Small intestine (tissue), 7 donors: Measurements from ENCODE around the gene SGMS1. TPM values are rescaled to one million over a fixed set of nuclear protein-coding genes. Genes with fewer than 3 reads are reported as not detected.

ENCODE experiments used
- DNase-seq, 2 donors: peaks; one replicate each; pipeline versions ENCODE4 v3.0.0 to v3.0.0-alpha.2; 2013
- FAIRE-seq: peaks from 2 replicates; lab custom pipeline; 2012; peaks lifted over from hg19 to GRCh38; lab: Jason Lieb, UNC
- H3K27ac ChIP-seq, 3 donors: one replicate each; pipeline ENCODE4 v1.5.1; 2013; ENCODE audit warnings: low read length in 2 of 3, mild to moderate bottlenecking in 2 of 3, control low read depth in 1 of 3, inconsistent platforms in 1 of 3, low read depth in 1 of 3, moderate library complexity in 1 of 3
- H3K27me3 ChIP-seq, 3 donors: one replicate each; pipeline ENCODE4 v1.6.1; 2013; ENCODE audit warnings: low read length in 3 of 3, inconsistent platforms in 1 of 3; ENCODE audit not compliant: control insufficient read depth in 3 of 3, insufficient read depth in 3 of 3
- H3K36me3 ChIP-seq, 3 donors: one replicate each; pipeline ENCODE4 v1.6.1; 2013; ENCODE audit warnings: low read length in 3 of 3, inconsistent platforms in 1 of 3, low read depth in 1 of 3, mild to moderate bottlenecking in 1 of 3, moderate library complexity in 1 of 3; ENCODE audit not compliant: control insufficient read depth in 3 of 3, insufficient read depth in 2 of 3
- H3K4me1 ChIP-seq, 3 donors: one replicate each; pipeline ENCODE4 v1.6.1; 2013; ENCODE audit warnings: low read length in 2 of 3, inconsistent platforms in 1 of 3, low read depth in 1 of 3, mild to moderate bottlenecking in 1 of 3, moderate library complexity in 1 of 3; ENCODE audit not compliant: control insufficient read depth in 3 of 3, insufficient read depth in 2 of 3
- H3K4me3 ChIP-seq, 3 donors: one replicate each; pipeline ENCODE4 v1.5.1; 2013; ENCODE audit warnings: low read length in 3 of 3, control low read depth in 1 of 3, inconsistent platforms in 1 of 3, low read depth in 1 of 3, mild to moderate bottlenecking in 1 of 3, moderate library complexity in 1 of 3
- H3K9me3 ChIP-seq, 2 donors: one replicate each; pipeline ENCODE4 v1.6.1; 2013; ENCODE audit warnings: low read depth in 1 of 2, low read length in 1 of 2; ENCODE audit not compliant: control insufficient read depth in 2 of 2, insufficient read depth in 1 of 2
- WGBS, 3 donors: extraction: QIAGEN DNeasy Blood & Tissue Kit; methylation state at CpG; one replicate each; pipeline ENCODE4 v1.1.7; 2013; 5-methylcytosine and 5-hydroxymethylcytosine counted together
- polyA plus RNA-seq, 4 donors: library from polyadenylated mRNA; stranded (reverse) in 3 of 4; unstranded in 1 of 4; fragments of 200-250 nt in 3 of 4; fragments of 120-200 nt in 1 of 4; gene quantifications; one replicate each; pipeline versions ENCODE4 v1.2.1 to v1.2.3, GENCODE V29; 2013
- donor health status: healthy with polysubstance abuse.
- donor health status: control.
- donor health status: control.
- donor health status: Bipolar disorder and iron deficiency.
- donor health status: healthy.

The SGMS1 gene
- polyA plus RNA-seq, 4 donors: 7.6 to 28.2 (median 11.4) TPM

DNA sequence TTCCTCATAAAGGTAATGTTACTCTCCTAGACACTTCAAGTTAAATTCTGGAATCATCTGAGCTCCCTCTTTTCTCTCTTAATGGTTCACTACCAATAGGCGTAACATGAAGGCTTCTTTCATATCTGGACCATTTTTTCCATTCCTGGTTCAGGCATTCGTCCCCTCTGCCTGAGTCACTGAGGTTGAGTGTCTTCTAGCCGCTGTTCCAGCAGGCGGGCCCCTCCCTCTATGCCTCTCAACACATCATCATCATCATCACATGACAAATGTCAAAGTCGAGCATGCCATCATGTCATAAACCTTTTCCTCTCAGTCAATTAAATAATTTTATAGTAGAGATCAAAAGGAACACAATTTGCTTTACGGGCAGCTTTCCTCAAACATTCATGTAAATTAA is 203.6 kb downstream of the SGMS1 start:
- peaks cover 2 to 17% (median 5%) of the 10 kb centered on the region in 3 donors for H3K4me1 ChIP-seq
- no peak overlapping the region for H3K4me3 ChIP-seq
- 52 to 79% (median 65%) methylated on average over 6 of the region's 6 CpGs for WGBS, 3 donors
- peak; percentile 44 to 73 for DNase-seq
- peak overlapping the region in 1 of 3 donors; percentile 35 for H3K27ac ChIP-seq
- no peak for FAIRE-seq
- no peaks in the 10 kb centered on the region for H3K9me3 ChIP-seq
- no peaks in the 10 kb centered on the region for H3K36me3 ChIP-seq
- no peaks in the 10 kb centered on the region for H3K27me3 ChIP-seq

DNA sequence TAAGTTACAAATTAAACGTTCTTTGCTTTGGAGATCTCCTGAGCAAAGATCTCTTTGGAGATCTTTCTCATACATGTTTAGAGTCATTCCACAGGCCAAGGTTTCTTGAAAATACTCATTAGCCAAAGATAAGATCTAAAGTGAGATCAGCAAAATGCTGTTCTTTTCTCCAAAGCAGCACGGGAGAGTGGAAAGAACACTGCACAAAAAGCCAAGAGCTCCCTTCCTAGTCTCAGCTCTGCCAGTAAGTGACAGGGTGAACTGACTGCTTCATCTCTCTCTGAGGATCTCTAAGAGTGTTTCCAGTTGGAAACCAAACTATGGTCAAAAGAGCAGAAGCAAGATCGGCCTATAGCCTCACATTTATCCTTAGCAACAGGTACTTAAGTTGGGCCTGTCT is 204.0 kb downstream of the SGMS1 start:
- FAIRE-seq (no peak), DNase-seq (no peak)
- Histone ChIP-seq H3K4me1 (peaks cover 2 to 17% (median 5%) of the 10 kb centered on the region in 3 donors), H3K4me3 (no peak overlapping the region), H3K27me3 (no peaks in the 10 kb centered on the region), H3K27ac (peak overlapping the region in 1 of 3 donors; percentile 35), H3K9me3 (no peaks in the 10 kb centered on the region), H3K36me3 (no peaks in the 10 kb centered on the region)
- 74 to 78% (median 75%) methylated on average over 3 of the region's 3 CpGs for WGBS, 3 donors

DNA sequence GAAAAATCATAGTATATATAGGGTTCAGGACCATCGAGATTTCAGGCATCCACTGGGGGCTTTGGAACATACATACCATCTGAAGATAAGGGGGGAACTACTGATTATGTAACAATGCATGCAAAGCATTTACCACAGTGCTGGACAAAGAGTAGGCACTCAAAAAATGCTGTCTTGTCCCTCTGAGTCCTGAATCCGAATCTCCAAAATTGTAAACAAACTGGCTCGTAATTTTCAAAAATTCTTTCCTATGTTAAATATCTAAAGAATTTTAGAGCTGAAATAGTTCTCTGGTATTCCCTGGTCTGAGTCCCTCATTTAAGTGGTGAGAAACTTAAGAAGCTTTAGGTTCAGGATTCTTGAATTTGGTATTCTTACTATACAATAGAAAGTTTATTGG is 204.7 kb downstream of the SGMS1 start:
- no peaks in the 10 kb centered on the region for H3K36me3 ChIP-seq
- DNase-seq (no peak), FAIRE-seq (no peak)
- 66 to 80% (median 74%) methylated on average over 3 of the region's 3 CpGs for WGBS, 3 donors
- no peak overlapping the region for H3K27ac ChIP-seq
- no peaks in the 10 kb centered on the region for H3K9me3 ChIP-seq
- H3K27me3 ChIP-seq: no peaks in the 10 kb centered on the region
- H3K4me1 ChIP-seq: peaks cover 2 to 17% (median 5%) of the 10 kb centered on the region in 3 donors
- H3K4me3 ChIP-seq: no peak overlapping the region

DNA sequence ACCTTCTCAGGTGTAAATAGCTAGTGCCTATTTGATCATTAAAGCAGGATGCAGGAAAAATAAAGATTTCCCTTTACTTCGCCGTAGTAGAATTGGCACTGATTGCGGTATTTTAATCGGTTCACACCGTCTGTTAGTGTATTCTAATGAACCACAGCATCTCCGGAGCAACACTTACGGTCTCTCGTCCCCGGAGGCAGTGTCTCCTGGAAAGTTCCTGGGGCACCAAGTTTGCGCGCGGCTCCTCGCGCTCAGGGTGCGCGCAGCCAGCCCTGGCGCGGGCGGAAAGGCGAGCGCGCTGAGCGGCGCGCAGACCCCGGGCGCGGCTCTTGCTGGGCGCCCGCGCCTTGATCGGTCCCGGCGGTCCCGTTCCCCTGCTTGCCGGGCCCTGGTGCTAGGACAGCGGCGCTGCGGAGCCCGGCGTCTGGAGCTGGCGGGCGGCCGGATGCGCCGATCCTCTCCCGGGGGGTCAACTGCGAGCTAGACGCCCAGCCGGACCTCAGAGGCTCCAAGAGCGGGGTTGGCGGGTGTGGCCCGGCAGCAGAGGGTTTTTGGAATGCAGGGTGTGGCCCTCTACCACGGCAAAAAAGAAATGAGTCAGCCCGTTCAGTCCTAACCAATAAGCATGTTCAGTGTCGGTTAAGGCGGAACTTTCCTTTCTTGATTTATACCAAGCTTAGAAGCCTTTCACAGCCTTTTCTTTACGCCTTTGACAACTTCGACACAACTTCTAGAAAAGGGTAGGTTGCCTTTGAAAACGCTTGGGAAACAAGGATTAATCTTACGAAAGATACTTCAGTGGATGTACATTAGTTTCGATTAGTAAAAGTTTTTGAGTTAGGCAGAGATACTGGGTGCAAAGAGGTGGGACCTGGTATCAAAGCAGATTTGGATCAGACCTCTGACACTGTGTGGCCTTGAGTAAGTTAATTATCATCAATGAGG is 205.6 kb downstream of the SGMS1 start:
- DNase-seq: peak; percentile 75 to 85
- peak overlapping the region; percentile 55 to 94 (median 66) for H3K4me3 ChIP-seq
- peaks cover 4 to 22% (median 7%) of the 10 kb centered on the region in 3 donors for H3K4me1 ChIP-seq
- H3K27me3 ChIP-seq: no peaks in the 10 kb centered on the region
- FAIRE-seq: no peak
- peak overlapping the region; percentile 67 to 93 (median 85) for H3K27ac ChIP-seq
- no peaks in the 10 kb centered on the region for H3K36me3 ChIP-seq
- no peaks in the 10 kb centered on the region for H3K9me3 ChIP-seq
- WGBS, 3 donors: 1 to 3% (median 1%) methylated on average over 51 to 62 of the region's 62 CpGs

DNA sequence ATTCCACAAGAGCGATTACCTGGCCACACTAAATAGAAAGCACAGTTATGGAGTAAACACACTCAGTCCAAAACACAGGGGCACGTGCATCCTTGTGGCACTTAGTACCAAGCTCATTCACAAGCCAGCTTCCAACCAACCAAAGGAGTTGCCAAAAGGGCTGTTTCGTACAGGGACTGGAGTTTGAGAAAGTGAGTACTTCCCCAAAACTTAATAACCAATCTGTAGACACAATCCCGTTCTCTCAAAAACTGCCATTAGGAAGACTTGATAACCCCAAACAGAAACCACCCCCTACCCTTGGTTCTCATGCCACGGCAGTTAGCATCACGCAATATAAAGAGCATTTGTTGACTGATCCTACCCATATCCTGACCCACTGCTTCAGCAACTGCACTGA is 206.3 kb downstream of the SGMS1 start:
- Histone ChIP-seq H3K4me3 (peak overlapping the region; percentile 55 to 94 (median 66)), H3K4me1 (peaks cover 5 to 24% (median 7%) of the 10 kb centered on the region in 3 donors), H3K27me3 (no peaks in the 10 kb centered on the region), H3K27ac (peak overlapping the region; percentile 37 to 93 (median 85)), H3K36me3 (no peaks in the 10 kb centered on the region), H3K9me3 (no peaks in the 10 kb centered on the region)
- DNase-seq (peak in 1 of 2 donors; percentile 37), FAIRE-seq (no peak)
- 10 to 18% (median 11%) methylated on average over 6 of the region's 6 CpGs for WGBS, 3 donors

DNA sequence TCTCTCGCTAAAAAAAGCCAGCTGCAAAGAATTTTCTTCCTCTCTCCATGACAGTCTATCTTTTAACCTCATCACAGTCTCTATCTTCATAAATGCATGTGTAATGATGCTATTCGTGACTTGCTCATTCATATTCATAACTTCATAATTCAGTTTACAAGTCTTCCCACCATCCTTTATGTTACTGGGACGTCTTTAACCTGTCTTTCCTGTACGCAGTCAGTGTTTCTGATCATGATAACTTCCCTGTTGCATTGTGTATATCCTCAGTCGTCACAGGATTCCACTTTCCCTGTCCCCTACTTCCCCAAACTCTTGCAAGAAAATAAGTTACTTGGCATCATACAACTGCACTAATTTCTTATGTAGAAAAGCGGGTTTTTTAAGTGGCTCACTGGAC is 206.9 kb downstream of the SGMS1 start:
- 25 to 46% (median 26%) methylated on average over 6 of the region's 6 CpGs for WGBS, 3 donors
- peaks cover 5 to 26% (median 7%) of the 10 kb centered on the region in 3 donors for H3K4me1 ChIP-seq
- FAIRE-seq: no peak
- peak overlapping the region in 1 of 3 donors; percentile 34 for H3K27ac ChIP-seq
- H3K9me3 ChIP-seq: no peaks in the 10 kb centered on the region
- H3K4me3 ChIP-seq: peak overlapping the region in 1 of 3 donors; percentile 94
- no peaks in the 10 kb centered on the region for H3K27me3 ChIP-seq
- peaks cover 0 to under 1% (median 0%) of the 10 kb centered on the region in 3 donors for H3K36me3 ChIP-seq
- peak in 1 of 2 donors; percentile 35 for DNase-seq

DNA sequence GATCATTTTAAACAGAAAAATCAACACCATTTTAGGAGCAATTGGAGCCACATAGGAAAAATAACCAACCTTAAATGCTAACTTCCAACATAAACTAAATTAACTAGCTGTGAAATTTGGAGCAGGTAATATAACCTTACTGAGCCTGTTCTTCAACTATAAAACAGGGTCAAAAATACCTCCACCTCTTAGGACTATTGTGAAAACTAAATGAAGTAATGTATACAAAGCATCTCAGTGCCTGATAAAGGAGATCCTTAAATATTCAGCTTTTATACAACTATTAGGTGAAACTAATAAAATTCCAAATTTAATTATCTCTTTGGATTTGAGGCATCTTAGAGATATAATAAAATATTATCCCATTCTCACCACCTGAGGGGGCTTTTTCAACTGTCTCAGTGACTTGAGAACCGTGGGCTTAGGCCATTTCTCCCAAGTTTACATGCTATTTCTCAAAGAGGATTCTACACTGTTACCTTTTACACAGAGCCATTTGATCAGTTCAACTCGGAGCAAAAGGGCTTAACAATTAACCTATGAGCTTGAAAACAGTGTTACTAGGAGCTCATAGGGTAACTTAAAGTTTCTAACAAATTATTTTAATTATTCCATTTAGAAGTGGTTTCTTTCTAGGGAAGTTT is 207.5 kb downstream of the SGMS1 start:
- WGBS, 3 donors: 9 to 35% (median 13%) methylated on average over 2 of the region's 2 CpGs
- Histone ChIP-seq H3K4me3 (peak overlapping the region in 1 of 3 donors; percentile 94), H3K27ac (peak overlapping the region in 2 of 3 donors; percentile 21 to 49), H3K36me3 (peaks cover 0 to 3% (median 0%) of the 10 kb centered on the region in 3 donors), H3K9me3 (no peaks in the 10 kb centered on the region), H3K4me1 (peaks cover 5 to 26% (median 7%) of the 10 kb centered on the region in 3 donors), H3K27me3 (no peaks in the 10 kb centered on the region)
- FAIRE-seq (no peak), DNase-seq (peak in 1 of 2 donors; percentile 41)

DNA sequence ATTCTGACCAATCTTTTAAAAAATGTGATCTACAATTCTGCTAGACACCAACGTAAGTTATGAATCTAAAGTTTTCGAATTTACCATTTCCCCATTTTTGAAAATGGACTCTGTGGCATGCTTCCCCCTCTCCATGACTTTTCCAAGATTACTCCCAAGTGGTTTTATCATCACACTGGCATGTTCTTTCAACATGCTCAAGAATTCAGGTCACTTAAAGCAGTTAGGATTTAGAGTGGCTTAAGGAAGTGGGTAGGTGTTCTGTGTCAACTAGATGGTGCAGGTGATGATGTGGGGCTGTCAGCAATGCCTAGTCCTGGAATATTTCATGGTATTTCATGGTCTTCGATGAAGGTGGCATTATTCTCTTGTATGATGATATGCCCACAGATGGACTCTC is 208.5 kb downstream of the SGMS1 start:
- Histone ChIP-seq H3K4me1 (peaks cover 7 to 26% (median 7%) of the 10 kb centered on the region in 3 donors), H3K27ac (peak overlapping the region in 1 of 3 donors; percentile 49), H3K9me3 (no peaks in the 10 kb centered on the region), H3K36me3 (peaks cover 0 to 3% (median 0%) of the 10 kb centered on the region in 3 donors), H3K4me3 (peak overlapping the region in 1 of 3 donors; percentile 94), H3K27me3 (no peaks in the 10 kb centered on the region)
- 89 to 93% (median 91%) methylated on average over 3 of the region's 3 CpGs for WGBS, 3 donors
- DNase-seq (no peak), FAIRE-seq (no peak)
